Measurements from ENCODE around the gene GALNT15. TPM values are rescaled to one million over a fixed set of nuclear protein-coding genes. Genes with fewer than 3 reads are reported as not detected.

GALNT15 gene
- total RNA-seq, 1 experiment from 2014 or later = not detected

DNA sequence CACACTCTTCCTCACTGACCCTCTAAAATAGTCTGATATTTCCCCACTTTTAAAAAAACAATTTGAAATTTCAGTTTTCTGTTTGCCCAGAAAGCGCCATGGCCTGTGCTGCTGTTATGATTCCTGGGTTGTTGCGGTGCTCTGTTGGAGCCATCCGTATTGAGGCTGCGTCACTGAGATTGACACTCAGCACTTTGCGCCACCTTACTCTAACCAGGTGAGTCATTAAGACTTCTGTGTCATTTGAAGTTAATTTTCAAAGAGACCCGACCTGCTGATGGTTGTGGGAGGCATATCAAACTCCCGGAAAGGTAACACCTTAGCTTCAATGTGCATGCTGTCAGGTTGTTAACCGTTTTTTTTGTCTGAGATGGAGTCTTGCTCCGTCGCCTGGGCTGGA lies 96.4 kb downstream of the GALNT15 start:
- H2AFZ ChIP-seq = no peak overlapping the region
- H3K27me3 ChIP-seq (ENCODE audit: insufficient read depth, low read depth) = no peaks in the 10 kb centered on the region
- H3K36me3 ChIP-seq (ENCODE audit: low read depth) = peaks cover 17% of the 10 kb centered on the region
- peaks cover 21% of the 10 kb centered on the region for H3K4me1 ChIP-seq (replicated peaks; ENCODE audit: insufficient read depth)
- no peak overlapping the region for H3K4me3 ChIP-seq
- TF ChIP-seq, protein P1, sequence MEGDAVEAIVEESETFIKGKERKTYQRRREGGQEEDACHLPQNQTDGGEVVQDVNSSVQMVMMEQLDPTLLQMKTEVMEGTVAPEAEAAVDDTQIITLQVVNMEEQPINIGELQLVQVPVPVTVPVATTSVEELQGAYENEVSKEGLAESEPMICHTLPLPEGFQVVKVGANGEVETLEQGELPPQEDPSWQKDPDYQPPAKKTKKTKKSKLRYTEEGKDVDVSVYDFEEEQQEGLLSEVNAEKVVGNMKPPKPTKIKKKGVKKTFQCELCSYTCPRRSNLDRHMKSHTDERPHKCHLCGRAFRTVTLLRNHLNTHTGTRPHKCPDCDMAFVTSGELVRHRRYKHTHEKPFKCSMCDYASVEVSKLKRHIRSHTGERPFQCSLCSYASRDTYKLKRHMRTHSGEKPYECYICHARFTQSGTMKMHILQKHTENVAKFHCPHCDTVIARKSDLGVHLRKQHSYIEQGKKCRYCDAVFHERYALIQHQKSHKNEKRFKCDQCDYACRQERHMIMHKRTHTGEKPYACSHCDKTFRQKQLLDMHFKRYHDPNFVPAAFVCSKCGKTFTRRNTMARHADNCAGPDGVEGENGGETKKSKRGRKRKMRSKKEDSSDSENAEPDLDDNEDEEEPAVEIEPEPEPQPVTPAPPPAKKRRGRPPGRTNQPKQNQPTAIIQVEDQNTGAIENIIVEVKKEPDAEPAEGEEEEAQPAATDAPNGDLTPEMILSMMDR (conservative IDR thresholded peaks at IDR 0.05) = no peak
- TF ChIP-seq EZH2 (IDR thresholded peaks at IDR 0.05; ENCODE audit: low read depth) = no peak
- ChIA-PET CTCF (no interaction called here), POLR2A (ENCODE audit: unreplicated experiment) (no interaction called here)
- no peak overlapping the region for H3K27ac ChIP-seq
- DNase-seq = no peak
- H3K4me2 ChIP-seq = no peak overlapping the region
- H3F3A ChIP-seq (ENCODE audit: insufficient read depth, low read depth) = no peaks in the 10 kb centered on the region
- intact Hi-C loops (cut with micrococcal nuclease; ENCODE audit: unreplicated experiment) = no loop called here
- peaks cover 29% of the 10 kb centered on the region for H3K79me2 ChIP-seq (ENCODE audit: low read depth)
- H3K9me3 ChIP-seq (ENCODE audit: insufficient read depth, low read depth) = no peaks in the 10 kb centered on the region
- no TSS peak for BruUV-seq (replicated peaks)
- H3K9me2 ChIP-seq (ENCODE audit: insufficient read depth) = no peaks in the 10 kb centered on the region
- H4K20me1 ChIP-seq (ENCODE audit: insufficient read depth) = no peaks in the 10 kb centered on the region; the same call in none of the 2 replicates

DNA sequence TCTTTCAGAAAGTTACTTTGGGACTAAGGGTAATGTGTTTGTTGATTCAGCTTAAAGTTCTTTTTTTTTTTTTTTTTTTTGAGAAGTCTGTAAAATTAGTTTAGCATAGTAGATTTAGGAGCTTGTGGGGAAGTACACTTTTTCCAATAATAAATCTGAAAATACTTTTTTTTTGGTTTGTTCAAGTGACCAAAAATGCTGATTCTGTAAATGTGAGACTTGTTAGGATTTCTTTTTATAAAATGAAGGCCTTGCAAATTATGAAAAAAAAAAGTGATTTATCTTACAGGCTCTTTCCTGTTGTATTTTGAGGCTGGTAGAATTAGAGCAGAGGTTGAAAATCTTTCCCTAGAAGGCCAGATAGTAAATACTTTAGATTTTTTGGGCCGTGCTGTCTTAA lies 98.1 kb downstream of the GALNT15 start:
- intact Hi-C loops (cut with micrococcal nuclease; ENCODE audit: unreplicated experiment) = no loop called here
- ChIA-PET CTCF (interaction anchor here (0.6 to 0.7 kb wide), 2 partner anchors 18 to 1065 kb away, joined by 3 to 6 read pairs; no protein-coding TSS in a partner anchor), POLR2A (ENCODE audit: unreplicated experiment) (no interaction called here)
- TF ChIP-seq EZH2 (IDR thresholded peaks at IDR 0.05; ENCODE audit: low read depth) = no peak
- TF ChIP-seq, protein P1 (conservative IDR thresholded peaks at IDR 0.05) = no peak
- no peaks in the 10 kb centered on the region; the same call in none of the 2 replicates for H4K20me1 ChIP-seq (ENCODE audit: insufficient read depth)
- H3K9me3 ChIP-seq (ENCODE audit: insufficient read depth, low read depth) = no peaks in the 10 kb centered on the region
- H3K36me3 ChIP-seq (ENCODE audit: low read depth) = peaks cover 17% of the 10 kb centered on the region
- H3K27me3 ChIP-seq (ENCODE audit: insufficient read depth, low read depth) = no peaks in the 10 kb centered on the region
- H3K9me2 ChIP-seq (ENCODE audit: insufficient read depth) = no peaks in the 10 kb centered on the region
- H3K4me1 ChIP-seq (replicated peaks; ENCODE audit: insufficient read depth) = peaks cover 4% of the 10 kb centered on the region; the same call in 1 of the 2 replicates
- H3K79me2 ChIP-seq (ENCODE audit: low read depth) = peaks cover 12% of the 10 kb centered on the region
- H2AFZ ChIP-seq = no peak overlapping the region
- no peak overlapping the region for H3K27ac ChIP-seq
- DNase-seq = no peak
- no peak overlapping the region for H3K4me2 ChIP-seq
- H3F3A ChIP-seq (ENCODE audit: insufficient read depth, low read depth) = no peaks in the 10 kb centered on the region
- no TSS peak for BruUV-seq (replicated peaks)
- H3K4me3 ChIP-seq = no peak overlapping the region

DNA sequence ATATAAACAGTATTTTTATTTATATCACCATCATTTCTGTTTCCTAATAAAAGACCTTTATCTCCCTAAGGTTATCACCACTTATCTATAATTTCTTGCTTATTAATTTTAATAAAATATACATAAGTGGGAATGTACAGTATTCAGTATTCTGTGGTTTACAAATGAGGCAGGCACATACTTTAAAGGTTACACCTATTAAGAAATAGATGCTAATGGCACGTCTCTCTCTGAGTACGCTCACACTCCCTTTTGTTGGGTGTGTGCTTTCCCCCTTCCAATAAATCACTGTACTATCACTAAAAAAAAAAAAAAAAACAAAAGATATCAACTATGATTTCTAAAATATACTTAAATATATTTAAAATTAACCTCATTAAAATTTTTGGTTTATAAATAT lies 99.4 kb downstream of the GALNT15 start:
- no TSS peak for BruUV-seq (replicated peaks)
- Histone ChIP-seq H3K36me3 (ENCODE audit: low read depth) (peaks cover 17% of the 10 kb centered on the region), H3K9me2 (ENCODE audit: insufficient read depth) (no peaks in the 10 kb centered on the region), H3K4me3 (no peak overlapping the region), H3K79me2 (ENCODE audit: low read depth) (0 out of 2 replicates have a peak, but pooled peaks cover 3% of the 10 kb centered on the region), H3K27me3 (ENCODE audit: insufficient read depth, low read depth) (no peaks in the 10 kb centered on the region), H3K9me3 (ENCODE audit: insufficient read depth, low read depth) (no peaks in the 10 kb centered on the region), H4K20me1 (ENCODE audit: insufficient read depth) (no peaks in the 10 kb centered on the region; the same call in 1 of the 2 replicates), H3F3A (ENCODE audit: insufficient read depth, low read depth) (no peaks in the 10 kb centered on the region), H3K4me1 (replicated peaks; ENCODE audit: insufficient read depth) (no peaks in the 10 kb centered on the region), H3K27ac (no peak overlapping the region), H3K4me2 (no peak overlapping the region), H2AFZ (no peak overlapping the region)
- DNase-seq = no peak
- CTCF ChIA-PET = no interaction called here
- POLR2A ChIA-PET (ENCODE audit: unreplicated experiment) = no interaction called here
- TF ChIP-seq, protein P1 (conservative IDR thresholded peaks at IDR 0.05) = no peak
- no peak for TF ChIP-seq EZH2 (IDR thresholded peaks at IDR 0.05; ENCODE audit: low read depth)
- intact Hi-C loops (cut with micrococcal nuclease; ENCODE audit: unreplicated experiment) = no loop called here
